Right lobe of liver (tissue), 6 donors: Measurements from ENCODE around the gene YES1. TPM values are rescaled to one million over a fixed set of nuclear protein-coding genes. Genes with fewer than 3 reads are reported as not detected.
"Not testable (repeated sequence)": the region's sequence is repeated elsewhere in the genome, so short reads cannot be mapped to it uniquely, and the experiment has no call there.

ENCODE experiments used
- ATAC-seq, 4 donors: fragments of 200-7000 bp; cut with Tn5 transposase; one replicate each; pipeline ENCODE4 v1.9.1; 2020; ENCODE audit warnings: mild to moderate bottlenecking in 4 of 4, moderate library complexity in 4 of 4
- DNase-seq, 3 donors: peaks; one replicate each; pipeline ENCODE4 v3.0.0-alpha.2; 2020
- H3K27ac ChIP-seq, 3 donors: fragments of 200-600 bp; one replicate each; pipeline ENCODE4 v1.8.0; 2022
- H3K27me3 ChIP-seq, 2 donors: fragments of 200-600 bp; one replicate each; pipeline ENCODE4 v1.8.0; 2022
- H3K36me3 ChIP-seq, 4 donors: fragments of 200-600 bp; sonication (generic) in 1 of 4; one replicate each; pipeline versions ENCODE4 v1.5.1 to v1.8.0; 2017 to 2022; ENCODE audit warnings: control low read depth in 1 of 4
- H3K4me1 ChIP-seq, 4 donors: fragments of 200-600 bp; sonication (generic) in 1 of 4; one replicate each; pipeline versions ENCODE4 v1.5.1 to v1.8.0; 2017 to 2022; ENCODE audit warnings: control low read depth in 1 of 4
- H3K4me3 ChIP-seq, 3 donors: fragments of 200-600 bp; one replicate each; pipeline ENCODE4 v1.8.0; 2022
- H3K9me3 ChIP-seq, 4 donors: fragments of 200-600 bp; sonication (generic) in 1 of 4; one replicate each; pipeline versions ENCODE4 v1.5.1 to v1.8.0; 2017 to 2022; ENCODE audit warnings: control low read depth in 1 of 4
- POLR2A ChIP-seq: fragments of 450-650 bp; IDR thresholded peaks from one replicate; pipeline ENCODE4 v1.6.1; 2017; ENCODE audit warnings: antibody characterized with exemption, mild to moderate bottlenecking
- WGBS: methylation state at CpG from one replicate; pipeline ENCODE4 v1.1.6; 2018; ENCODE audit warnings: low coverage, low lambda C conversion rate; ENCODE audit not compliant: insufficient coverage; ENCODE audit errors: missing lambda C conversion rate; 5-methylcytosine and 5-hydroxymethylcytosine counted together
- intact Hi-C, 2 donors: fragments of 100-400 bp; cut with DNase I; formaldehyde crosslinking; loops; one replicate each; pipeline versions ENCODE4 v1.11.2 to v1.14.1; 2022
- total RNA-seq, 6 experiments: library from RNA; depleted of rRNA in 2 of 6; stranded (reverse); fragments of >200 nt in 2 of 6; fragmentation: NEBNext Ultra II Directional in 3 of 6; extraction: Animal tissue kit (Norgen Biotek cat#: 25700) in 3 of 6; gene quantifications; one replicate each; pipeline versions ENCODE4 v1.1.0 to v1.2.4, GENCODE V29; 2016 to 2023
- TF ChIP-seq, protein P1 (sequence below), 4 donors: fragments of 200-600 bp in 3 of 4; fragments of 450-650 bp in 1 of 4; IDR thresholded peaks; one replicate each; pipeline versions ENCODE4 v1.5.1 to v1.8.0; 2016 to 2022; ENCODE audit warnings: antibody characterized with exemption in 4 of 4, mild to moderate bottlenecking in 2 of 4
- donor health status: DM: no; HTN: yes; CAD: no.
- donor health status: DM: no; HTN: no; CAD: no.
- donor health status: DM: no; HTN: no; CAD: no.
- donor health status: DM: no; HTN: yes; CAD: no.
- donor health status: DM: no; HTN: yes; CAD: no.

Gene YES1
- total RNA-seq, 6 experiments from 2014 or later: 30.6 to 79.8 (median 43.2) TPM

DNA sequence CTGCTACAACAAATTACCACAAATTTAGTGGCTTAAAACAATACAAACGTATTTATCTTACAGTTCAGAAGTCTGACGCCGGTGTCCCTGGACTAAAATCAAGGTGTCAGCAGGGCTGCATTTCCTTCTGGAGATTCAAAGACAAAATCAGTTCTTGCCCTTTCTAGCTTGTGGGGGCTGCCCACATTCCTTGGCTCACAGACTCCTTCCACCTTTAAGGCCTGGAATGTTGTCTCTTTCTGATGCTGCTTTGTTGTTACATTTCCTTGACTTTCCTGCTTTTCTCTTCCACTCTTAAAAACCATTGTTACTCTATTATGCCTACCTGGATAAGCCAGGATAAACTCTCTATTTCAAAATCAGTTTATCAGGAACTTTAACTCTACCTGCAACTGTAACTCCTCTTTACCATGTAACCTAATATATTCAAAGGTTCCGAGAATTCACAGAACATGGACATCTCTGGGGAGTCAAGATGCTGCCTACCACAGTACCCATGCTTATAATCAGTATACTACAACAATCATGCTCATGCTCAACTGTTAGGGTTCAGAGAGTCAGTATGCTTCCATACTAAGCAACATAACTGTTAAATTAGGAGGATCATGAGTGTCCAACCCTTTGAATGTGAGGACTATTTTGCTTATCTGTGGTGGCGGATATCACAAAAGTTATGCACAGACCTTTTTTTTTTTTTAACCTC lies 27.4 kb downstream of the YES1 start:
- Histone ChIP-seq H3K4me1 (no peaks in the 10 kb centered on the region), H3K27me3 (no peaks in the 10 kb centered on the region), H3K9me3 (no peaks in the 10 kb centered on the region), H3K27ac (no peak overlapping the region), H3K4me3 (no peak overlapping the region), H3K36me3 (no peaks in the 10 kb centered on the region)
- intact Hi-C loops: no loop called here
- ATAC-seq: no peak
- no peak for DNase-seq
- TF ChIP-seq, protein P1, sequence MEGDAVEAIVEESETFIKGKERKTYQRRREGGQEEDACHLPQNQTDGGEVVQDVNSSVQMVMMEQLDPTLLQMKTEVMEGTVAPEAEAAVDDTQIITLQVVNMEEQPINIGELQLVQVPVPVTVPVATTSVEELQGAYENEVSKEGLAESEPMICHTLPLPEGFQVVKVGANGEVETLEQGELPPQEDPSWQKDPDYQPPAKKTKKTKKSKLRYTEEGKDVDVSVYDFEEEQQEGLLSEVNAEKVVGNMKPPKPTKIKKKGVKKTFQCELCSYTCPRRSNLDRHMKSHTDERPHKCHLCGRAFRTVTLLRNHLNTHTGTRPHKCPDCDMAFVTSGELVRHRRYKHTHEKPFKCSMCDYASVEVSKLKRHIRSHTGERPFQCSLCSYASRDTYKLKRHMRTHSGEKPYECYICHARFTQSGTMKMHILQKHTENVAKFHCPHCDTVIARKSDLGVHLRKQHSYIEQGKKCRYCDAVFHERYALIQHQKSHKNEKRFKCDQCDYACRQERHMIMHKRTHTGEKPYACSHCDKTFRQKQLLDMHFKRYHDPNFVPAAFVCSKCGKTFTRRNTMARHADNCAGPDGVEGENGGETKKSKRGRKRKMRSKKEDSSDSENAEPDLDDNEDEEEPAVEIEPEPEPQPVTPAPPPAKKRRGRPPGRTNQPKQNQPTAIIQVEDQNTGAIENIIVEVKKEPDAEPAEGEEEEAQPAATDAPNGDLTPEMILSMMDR (IDR thresholded peaks at IDR 0.05): no peak
- TF ChIP-seq POLR2A: no peak
- 70% methylated on average over 4 of the region's 5 CpGs for WGBS

DNA sequence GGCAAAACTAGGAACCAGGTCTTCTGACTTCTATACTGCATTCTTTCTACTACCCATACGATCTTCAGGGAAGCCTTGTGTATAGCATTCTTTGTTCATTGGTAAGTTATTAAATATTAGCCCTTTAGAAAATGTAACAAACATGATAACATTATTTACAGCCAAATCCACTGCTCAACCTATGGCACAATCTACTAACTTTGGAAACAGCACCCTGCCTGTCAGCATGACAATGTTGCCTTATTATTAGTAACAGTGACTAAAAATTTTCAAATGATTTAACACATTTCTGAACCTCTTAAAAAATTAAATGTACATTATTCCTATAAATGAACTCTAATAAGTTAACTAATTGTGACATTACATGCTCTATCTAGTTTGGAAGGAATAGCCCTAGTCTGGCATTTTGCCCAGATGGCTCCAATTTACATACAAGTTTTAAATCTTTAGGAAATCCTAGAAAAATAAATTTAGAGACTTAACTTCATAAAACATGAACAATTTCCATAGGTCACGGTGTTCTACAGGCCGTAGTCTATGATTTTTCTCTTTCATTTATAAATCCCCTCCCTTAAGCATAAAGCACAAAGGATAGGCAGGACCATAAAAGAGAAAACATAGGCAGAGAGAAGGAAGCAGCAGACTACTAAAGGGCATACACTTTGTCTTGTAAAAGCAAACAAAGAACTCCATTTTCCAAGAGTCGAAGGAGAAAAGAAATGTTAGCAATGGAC lies 33.7 kb downstream of the YES1 start:
- 53% methylated on average over 4 of the region's 4 CpGs for WGBS
- peaks cover 0 to 8% (median 3%) of the 10 kb centered on the region in 4 donors for H3K4me1 ChIP-seq
- TF ChIP-seq, protein P1 (IDR thresholded peaks at IDR 0.05): no peak
- TF ChIP-seq POLR2A: no peak
- no peaks in the 10 kb centered on the region for H3K27me3 ChIP-seq
- ATAC-seq (no peak), DNase-seq (no peak)
- no peaks in the 10 kb centered on the region for H3K9me3 ChIP-seq
- intact Hi-C loops: no loop called here
- H3K4me3 ChIP-seq: no peak overlapping the region
- H3K36me3 ChIP-seq: no peaks in the 10 kb centered on the region
- H3K27ac ChIP-seq: no peak overlapping the region

DNA sequence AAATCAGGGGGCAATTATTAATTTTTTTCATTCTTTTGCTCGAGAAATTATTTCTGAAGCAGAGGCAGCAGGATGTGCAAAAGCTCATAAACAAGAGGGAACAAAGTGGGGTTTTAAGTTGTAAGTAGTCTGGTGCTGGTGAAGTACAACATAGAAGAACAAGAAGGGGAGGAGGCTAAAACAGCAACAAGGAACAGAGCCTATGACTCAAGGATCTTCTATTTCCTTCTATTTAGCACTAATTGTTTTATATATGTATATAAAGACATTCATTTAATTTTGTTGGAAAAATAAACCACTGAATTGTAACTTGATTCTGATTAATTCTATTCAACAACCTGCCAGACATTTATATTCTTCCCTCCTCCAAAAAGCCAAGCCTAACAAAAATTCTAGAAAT lies 35.0 kb downstream of the YES1 start:
- TF ChIP-seq, protein P1 (IDR thresholded peaks at IDR 0.05): no peak
- TF ChIP-seq POLR2A: no peak
- Histone ChIP-seq H3K4me3 (no peak overlapping the region), H3K27ac (no peak overlapping the region), H3K4me1 (peaks cover 0 to 8% (median 3%) of the 10 kb centered on the region in 4 donors), H3K27me3 (no peaks in the 10 kb centered on the region), H3K36me3 (no peaks in the 10 kb centered on the region), H3K9me3 (no peaks in the 10 kb centered on the region)
- no peak for DNase-seq
- WGBS: 93% methylated on average over 1 of the region's 1 CpG
- no peak for ATAC-seq
- intact Hi-C loops: no loop called here

DNA sequence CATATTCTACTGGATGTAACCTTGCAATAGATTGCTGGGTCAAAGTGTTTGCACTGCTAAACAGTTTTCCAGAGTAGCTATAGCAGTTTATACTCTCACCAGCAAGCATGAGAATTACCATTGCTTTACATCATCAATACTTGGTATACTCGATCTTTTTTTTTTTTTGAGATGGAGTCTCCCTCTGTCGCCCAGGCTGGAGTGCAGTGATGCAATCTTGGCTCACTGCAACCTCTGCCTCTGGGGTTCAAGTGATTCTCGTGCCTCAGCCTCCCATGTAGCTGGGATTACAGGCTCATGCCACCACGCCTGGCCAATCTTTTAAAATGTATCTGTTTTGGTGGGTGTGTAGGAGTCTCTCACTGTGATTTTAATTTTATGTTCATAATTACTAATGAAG lies 36.0 kb downstream of the YES1 start:
- ATAC-seq, H3K27ac ChIP-seq, H3K4me3 ChIP-seq, H3K36me3 ChIP-seq, intact Hi-C loops, H3K4me1 ChIP-seq, DNase-seq, H3K27me3 ChIP-seq, H3K9me3 ChIP-seq: not testable (repeated sequence)
- WGBS: 64% methylated on average over 4 of the region's 4 CpGs

DNA sequence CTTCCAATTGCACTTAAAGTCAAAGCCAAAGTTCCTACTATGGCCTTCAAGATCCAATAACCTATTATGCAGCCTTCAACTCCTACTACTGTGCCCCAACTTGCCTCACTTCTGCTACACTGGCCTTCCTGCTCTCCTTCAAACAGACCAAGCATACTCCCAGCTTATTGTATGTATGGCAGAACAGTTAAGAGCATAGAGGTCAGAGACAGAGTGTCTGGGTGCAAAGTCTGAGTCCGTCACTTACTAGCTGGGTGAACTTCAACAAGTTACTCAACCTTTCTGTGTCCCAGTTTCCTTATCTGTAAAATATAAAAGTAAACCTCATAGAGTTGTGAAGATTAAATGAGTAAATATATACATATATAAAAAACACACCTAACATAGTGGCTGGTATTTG lies 37.2 kb downstream of the YES1 start:
- Histone ChIP-seq H3K36me3 (no peaks in the 10 kb centered on the region), H3K27ac (no peak overlapping the region), H3K27me3 (no peaks in the 10 kb centered on the region), H3K9me3 (no peaks in the 10 kb centered on the region), H3K4me3 (no peak overlapping the region), H3K4me1 (peaks cover 0 to 16% (median 3%) of the 10 kb centered on the region in 4 donors)
- TF ChIP-seq, protein P1 (IDR thresholded peaks at IDR 0.05): no peak
- TF ChIP-seq POLR2A: no peak
- ATAC-seq: peak; percentile 67 to 96 (median 72)
- 43% methylated on average over 1 of the region's 1 CpG for WGBS
- DNase-seq: no peak
- intact Hi-C loops: no loop called here
